ENCODE results near the gene C15orf39. TPM values are rescaled to one million over a fixed set of nuclear protein-coding genes. Genes with fewer than 3 reads are reported as not detected.
"Not testable (repeated sequence)": the region's sequence is repeated elsewhere in the genome, so short reads cannot be mapped to it uniquely, and the experiment has no call there.

Gene C15orf39
- total RNA-seq, 1 experiment from 2014 or later = 28.9 TPM

DNA sequence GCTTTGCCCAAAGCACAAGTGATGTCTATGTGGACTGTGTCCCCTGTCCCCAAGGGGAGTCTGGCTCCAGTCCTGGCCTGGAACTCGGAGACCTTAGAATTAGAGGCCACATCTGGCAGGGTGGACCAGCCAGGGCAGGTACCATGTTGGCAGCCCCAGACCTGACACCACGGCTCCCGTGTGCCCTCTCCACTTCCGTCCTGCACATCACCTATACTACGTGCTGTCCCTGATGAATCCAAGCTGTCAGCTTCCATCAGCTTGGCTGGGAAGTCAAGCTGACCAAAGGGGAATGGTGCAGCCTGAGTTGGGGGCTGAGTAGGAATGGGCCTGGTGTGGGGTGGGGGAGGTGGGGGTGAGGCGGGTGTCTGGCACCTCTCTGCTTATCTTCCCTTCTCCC, 15.3 kb downstream of the C15orf39 start:
- Histone ChIP-seq H3K27me3 (replicated peaks; ENCODE audit: insufficient read depth, low read depth, low read length, poor library complexity) (no peaks in the 10 kb centered on the region), H3K27ac (ENCODE audit: low read depth, low read length, poor library complexity, severe bottlenecking) (no peak overlapping the region), H3K4me1 (ENCODE audit: insufficient read depth, low read length, poor library complexity, severe bottlenecking) (no peaks in the 10 kb centered on the region), H3K4me3 (ENCODE audit: low read depth, low read length, poor library complexity, severe bottlenecking) (no peak overlapping the region), H3K36me3 (ENCODE audit: insufficient read depth, low read length, poor library complexity, severe bottlenecking) (peaks cover 5% of the 10 kb centered on the region), H3K9me3 (ENCODE audit: low read depth, low read length, poor library complexity, severe bottlenecking) (no peaks in the 10 kb centered on the region)
- CTCF ChIA-PET = no interaction called here
- TF ChIP-seq, protein P1, sequence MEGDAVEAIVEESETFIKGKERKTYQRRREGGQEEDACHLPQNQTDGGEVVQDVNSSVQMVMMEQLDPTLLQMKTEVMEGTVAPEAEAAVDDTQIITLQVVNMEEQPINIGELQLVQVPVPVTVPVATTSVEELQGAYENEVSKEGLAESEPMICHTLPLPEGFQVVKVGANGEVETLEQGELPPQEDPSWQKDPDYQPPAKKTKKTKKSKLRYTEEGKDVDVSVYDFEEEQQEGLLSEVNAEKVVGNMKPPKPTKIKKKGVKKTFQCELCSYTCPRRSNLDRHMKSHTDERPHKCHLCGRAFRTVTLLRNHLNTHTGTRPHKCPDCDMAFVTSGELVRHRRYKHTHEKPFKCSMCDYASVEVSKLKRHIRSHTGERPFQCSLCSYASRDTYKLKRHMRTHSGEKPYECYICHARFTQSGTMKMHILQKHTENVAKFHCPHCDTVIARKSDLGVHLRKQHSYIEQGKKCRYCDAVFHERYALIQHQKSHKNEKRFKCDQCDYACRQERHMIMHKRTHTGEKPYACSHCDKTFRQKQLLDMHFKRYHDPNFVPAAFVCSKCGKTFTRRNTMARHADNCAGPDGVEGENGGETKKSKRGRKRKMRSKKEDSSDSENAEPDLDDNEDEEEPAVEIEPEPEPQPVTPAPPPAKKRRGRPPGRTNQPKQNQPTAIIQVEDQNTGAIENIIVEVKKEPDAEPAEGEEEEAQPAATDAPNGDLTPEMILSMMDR (conservative IDR thresholded peaks at IDR 0.05; ENCODE audit: low read depth, low read length) = no peak
- TF ChIP-seq EZH2 (IDR thresholded peaks at IDR 0.05; ENCODE audit: borderline replicate concordance, low read depth, low read length, poor library complexity, severe bottlenecking) = no peak
- DNase-seq (ENCODE audit: low spot score) = no peak
- BruUV-seq (replicated peaks) = no TSS peak
- intact Hi-C loops (cut with micrococcal nuclease; ENCODE audit: unreplicated experiment) = no loop called here
- POLR2A ChIA-PET (ENCODE audit: low non-redundant PET) = no interaction called here

- DNase-seq (ENCODE audit: low spot score); POLR2A ChIA-PET (ENCODE audit: low non-redundant PET); CTCF ChIA-PET; H3K4me3 ChIP-seq (ENCODE audit: low read depth, low read length, poor library complexity, severe bottlenecking); H3K36me3 ChIP-seq (ENCODE audit: insufficient read depth, low read length, poor library complexity, severe bottlenecking); intact Hi-C loops (cut with micrococcal nuclease; ENCODE audit: unreplicated experiment); H3K27ac ChIP-seq (ENCODE audit: low read depth, low read length, poor library complexity, severe bottlenecking); H3K27me3 ChIP-seq (replicated peaks; ENCODE audit: insufficient read depth, low read depth, low read length, poor library complexity); BruUV-seq (replicated peaks); H3K9me3 ChIP-seq (ENCODE audit: low read depth, low read length, poor library complexity, severe bottlenecking); H3K4me1 ChIP-seq (ENCODE audit: insufficient read depth, low read length, poor library complexity, severe bottlenecking): not testable (repeated sequence)
These were observed 15.9 kb downstream of the C15orf39 start for GRCh38 chr15:75217574-75217973.

DNA sequence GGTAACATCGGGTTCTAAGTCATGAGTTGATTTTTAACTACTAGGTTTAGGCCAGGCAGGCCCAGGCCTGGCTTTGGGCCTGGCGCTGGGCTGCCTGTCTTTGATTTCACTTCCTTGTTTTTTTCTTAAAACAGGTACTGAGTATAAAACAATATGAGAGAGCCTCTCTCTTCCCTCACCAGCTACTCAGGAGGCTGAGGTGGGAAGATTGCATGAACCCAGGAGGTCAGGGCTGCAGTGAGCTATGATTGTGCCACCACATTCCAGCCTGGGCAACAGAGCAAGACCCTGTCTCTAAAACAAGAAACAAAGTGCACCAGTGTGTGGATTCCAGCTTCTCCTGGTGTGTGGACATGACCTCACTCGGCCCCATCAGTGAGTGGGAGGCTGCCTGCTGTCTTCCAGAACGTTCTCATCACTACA, 17.8 kb downstream of the C15orf39 start:
- H3K27ac ChIP-seq (ENCODE audit: low read depth, low read length, poor library complexity, severe bottlenecking); H3K4me3 ChIP-seq (ENCODE audit: low read depth, low read length, poor library complexity, severe bottlenecking); H3K4me1 ChIP-seq (ENCODE audit: insufficient read depth, low read length, poor library complexity, severe bottlenecking); H3K9me3 ChIP-seq (ENCODE audit: low read depth, low read length, poor library complexity, severe bottlenecking); DNase-seq (ENCODE audit: low spot score); H3K27me3 ChIP-seq (replicated peaks; ENCODE audit: insufficient read depth, low read depth, low read length, poor library complexity); intact Hi-C loops (cut with micrococcal nuclease; ENCODE audit: unreplicated experiment); BruUV-seq (replicated peaks); H3K36me3 ChIP-seq (ENCODE audit: insufficient read depth, low read length, poor library complexity, severe bottlenecking); CTCF ChIA-PET; POLR2A ChIA-PET (ENCODE audit: low non-redundant PET): not testable (repeated sequence)

DNA sequence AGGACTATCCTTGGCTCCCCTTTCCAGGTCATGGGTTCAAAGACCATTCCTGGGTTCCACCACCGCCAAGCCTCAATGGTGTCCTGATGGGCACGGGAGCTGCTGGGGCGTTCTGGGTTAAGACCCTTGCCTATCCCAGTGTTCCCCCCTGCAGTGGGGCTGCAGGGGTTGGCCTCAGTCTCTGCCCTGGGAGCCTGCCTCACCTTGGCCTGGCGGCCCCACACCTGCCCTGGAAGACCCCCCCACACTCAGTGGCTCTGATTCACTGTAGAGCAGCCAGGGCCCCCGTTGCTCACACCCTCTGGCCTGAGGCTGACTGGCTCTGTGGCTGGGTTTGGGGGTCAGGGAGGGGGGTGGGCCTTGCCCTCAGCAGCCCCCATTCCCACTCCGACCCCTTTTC, 22.0 kb downstream of the C15orf39 start:
- POLR2A ChIA-PET (ENCODE audit: low non-redundant PET) = no interaction called here
- Histone ChIP-seq H3K27ac (ENCODE audit: low read depth, low read length, poor library complexity, severe bottlenecking) (no peak overlapping the region), H3K27me3 (replicated peaks; ENCODE audit: insufficient read depth, low read depth, low read length, poor library complexity) (no peaks in the 10 kb centered on the region), H3K36me3 (ENCODE audit: insufficient read depth, low read length, poor library complexity, severe bottlenecking) (no peaks in the 10 kb centered on the region), H3K4me3 (ENCODE audit: low read depth, low read length, poor library complexity, severe bottlenecking) (no peak overlapping the region), H3K4me1 (ENCODE audit: insufficient read depth, low read length, poor library complexity, severe bottlenecking) (no peaks in the 10 kb centered on the region), H3K9me3 (ENCODE audit: low read depth, low read length, poor library complexity, severe bottlenecking) (no peaks in the 10 kb centered on the region)
- DNase-seq (ENCODE audit: low spot score) = no peak
- CTCF ChIA-PET = no interaction called here
- BruUV-seq (replicated peaks) = no TSS peak
- intact Hi-C loops (cut with micrococcal nuclease; ENCODE audit: unreplicated experiment) = no loop called here
- TF ChIP-seq EZH2 (IDR thresholded peaks at IDR 0.05; ENCODE audit: borderline replicate concordance, low read depth, low read length, poor library complexity, severe bottlenecking) = no peak
- TF ChIP-seq, protein P1 (conservative IDR thresholded peaks at IDR 0.05; ENCODE audit: low read depth, low read length) = no peak
